AG04449 (cell line): ENCODE data around the gene REPIN1.

Source experiments
- CTCF ChIA-PET: fragments of 350-600 bp; formaldehyde crosslinking; extraction: SDS; loops from one replicate; lab custom pipeline; 2021; ENCODE audit warnings: antibody characterized with exemption; lab: Yijun Ruan, JAX
- POLR2A ChIA-PET: fragments of 400-600, 350-600 bp; formaldehyde crosslinking; extraction: SDS; loops from one replicate; lab custom pipeline; 2020; ENCODE audit warnings: antibody characterized with exemption, inconsistent platforms; lab: Yijun Ruan, JAX
- DNase-seq: peaks from one replicate; pipeline ENCODE4 v3.0.0-alpha.2; 2010; ENCODE audit warnings: low read depth, low spot score
- H3K4me3 ChIP-seq: 2 replicates; pipeline ENCODE4 v1.5.1; 2011; ENCODE audit warnings: low read depth, mild to moderate bottlenecking, control low read depth, low read length
- CTCF ChIP-seq: IDR thresholded peaks from one replicate; pipeline ENCODE4 v1.5.1; 2011; ENCODE audit warnings: mild to moderate bottlenecking, moderate library complexity, low read length, control low read depth, inconsistent platforms; ENCODE audit not compliant: insufficient read depth; ENCODE audit errors: missing control alignments

Gene REPIN1

GRCh38 chr7:150339409-150339809 is 29.2 kb upstream of the REPIN1 start:
- POLR2A ChIA-PET, result no interaction called here
- TF ChIP-seq CTCF, result no peak
- no peak for DNase-seq
- CTCF ChIA-PET, result no interaction called here
- no peak overlapping the region for H3K4me3 ChIP-seq

GRCh38 chr7:150340024-150340749 is 28.4 kb upstream of the REPIN1 start:
- TF ChIP-seq CTCF, result no peak
- ChIA-PET POLR2A (no interaction called here), CTCF (no interaction called here)
- no peak overlapping the region for H3K4me3 ChIP-seq
- DNase-seq, result no peak

GRCh38 chr7:150340875-150341262 is 27.8 kb upstream of the REPIN1 start:
- POLR2A ChIA-PET, result no interaction called here
- CTCF ChIA-PET, result no interaction called here
- no peak for DNase-seq
- no peak for TF ChIP-seq CTCF
- no peak overlapping the region for H3K4me3 ChIP-seq

- POLR2A ChIA-PET, result no interaction called here
- CTCF ChIA-PET, result no interaction called here
- TF ChIP-seq CTCF, result no peak
- H3K4me3 ChIP-seq, result no peak within 1 kb of the TSS
- DNase-seq, result no peak
These were observed 27.1 kb upstream of the REPIN1 start, which contains the start of gene RARRES2 for GRCh38 chr7:150341263-150342120. TSS of gene RARRES2 (minus strand) at chr7:150341629. CDS start at chr7:150340609, 1,020 bp downstream.

GRCh38 chr7:150342121-150342408 is 26.6 kb upstream of the REPIN1 start:
- ChIA-PET CTCF (no interaction called here), POLR2A (no interaction called here)
- no peak for TF ChIP-seq CTCF
- H3K4me3 ChIP-seq, result no peak overlapping the region
- DNase-seq, result no peak

GRCh38 chr7:150343225-150343624 is 25.4 kb upstream of the REPIN1 start:
- POLR2A ChIA-PET, result no interaction called here
- no peak for TF ChIP-seq CTCF
- no peak for DNase-seq
- CTCF ChIA-PET, result no interaction called here
- H3K4me3 ChIP-seq, result no peak overlapping the region
